Stimulated activated naive CD4-positive, alpha-beta T cell treated with Interleukin-2 at 50 U/mL for 16 hours (primary cell): ENCODE measurements around the gene LTV1.

Source experiments
- DNase-seq: peaks from one replicate; lab custom pipeline; 2025; lab: John Stamatoyannopoulos, UW

The LTV1 gene

GRCh38 chr6:143885116-143885515 lies 42.0 kb downstream of the LTV1 start:
- DNase-seq: no peak

- no peak for DNase-seq
These were observed 51.5 kb downstream of the LTV1 start for GRCh38 chr6:143894655-143895054.

GRCh38 chr6:143896126-143896860 lies 53.2 kb downstream of the LTV1 start:
- no peak for DNase-seq

- DNase-seq: no peak
These were observed 57.2 kb downstream of the LTV1 start for GRCh38 chr6:143900358-143900757.

GRCh38 chr6:143901885-143902750 lies 59.0 kb downstream of the LTV1 start:
- no peak for DNase-seq

GRCh38 chr6:143902827-143903226 lies 59.7 kb downstream of the LTV1 start:
- no peak for DNase-seq

- no peak for DNase-seq
These were observed 67.9 kb downstream of the LTV1 start for GRCh38 chr6:143911028-143911427.

- no peak for DNase-seq
These were observed 69.5 kb downstream of the LTV1 start for GRCh38 chr6:143912671-143913070.
